GM19043 (cell line): Measurements from ENCODE around the gene SPRR2A.
"Not testable (repeated sequence)": the region's sequence is repeated elsewhere in the genome, so short reads cannot be mapped to it uniquely, and the experiment has no call there.

Experiments used
- ATAC-seq: cut with Tn5 transposase; IDR thresholded peaks from one replicate; pipeline ENCODE4 v1.9.1; 2021; ENCODE audit warnings: low read depth; ENCODE audit not compliant: unreplicated experiment

The SPRR2A gene

GRCh38 chr1:153028766-153029165 is 28.5 kb downstream of the SPRR2A start:
- no peak for ATAC-seq

GRCh38 chr1:153025797-153026196 is 31.5 kb downstream of the SPRR2A start:
- ATAC-seq = no peak

- ATAC-seq = no peak
Observed at GRCh38 chr1:153024413-153024812, 32.9 kb downstream of the SPRR2A start.

GRCh38 chr1:153023109-153023508 is 34.2 kb downstream of the SPRR2A start:
- ATAC-seq = no peak

- ATAC-seq = not testable (repeated sequence)
Observed at GRCh38 chr1:153022340-153022739, 35.0 kb downstream of the SPRR2A start.

DNA sequence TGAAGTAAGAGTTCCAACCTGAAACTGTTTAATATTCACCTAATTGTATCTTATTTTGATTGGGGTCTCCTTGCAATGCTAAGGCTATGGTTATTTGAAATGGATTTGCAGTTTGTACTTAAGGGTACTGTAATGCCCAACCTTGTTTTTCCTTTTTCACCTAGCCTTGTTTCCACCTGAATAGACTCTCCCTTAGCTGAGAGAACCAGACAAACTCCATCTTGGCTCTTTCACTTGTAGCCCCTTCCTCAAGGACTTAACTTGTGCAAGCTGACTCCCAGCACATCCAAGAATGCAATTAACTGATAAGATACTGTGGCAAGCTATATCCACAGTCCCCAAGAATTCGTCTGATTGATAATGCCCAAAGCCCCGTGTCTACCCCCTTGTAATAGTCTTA is 35.5 kb downstream of the SPRR2A start:
- ATAC-seq = not testable (repeated sequence)

DNA sequence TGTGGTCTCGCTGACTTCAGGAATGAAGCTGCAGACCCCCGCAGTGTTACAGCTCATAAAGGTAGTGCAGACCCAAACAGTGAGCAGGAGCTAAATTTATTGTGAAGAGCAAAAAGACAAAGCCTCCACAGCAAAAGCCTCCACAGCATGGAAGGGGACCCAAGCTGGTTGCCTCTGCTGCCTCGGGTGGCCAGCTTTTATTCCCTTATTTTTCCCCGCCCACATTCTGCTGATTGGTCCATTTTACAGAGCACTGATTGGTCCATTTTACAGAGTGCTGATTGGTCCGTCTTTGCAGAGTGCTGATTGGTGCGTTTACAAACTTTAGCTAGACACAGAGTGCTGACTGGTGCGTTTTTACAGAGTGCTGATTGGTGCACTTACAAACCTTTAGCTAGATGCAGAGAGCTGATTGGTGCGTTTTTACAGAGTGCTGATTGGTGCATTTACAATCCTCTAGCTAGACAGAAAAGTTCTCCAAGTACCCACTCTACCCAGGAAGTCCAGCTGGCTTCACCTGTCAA is 46.0 kb downstream of the SPRR2A start:
- not testable (repeated sequence) for ATAC-seq
